ENCODE measurements around the gene FRY.

FRY gene

DNA sequence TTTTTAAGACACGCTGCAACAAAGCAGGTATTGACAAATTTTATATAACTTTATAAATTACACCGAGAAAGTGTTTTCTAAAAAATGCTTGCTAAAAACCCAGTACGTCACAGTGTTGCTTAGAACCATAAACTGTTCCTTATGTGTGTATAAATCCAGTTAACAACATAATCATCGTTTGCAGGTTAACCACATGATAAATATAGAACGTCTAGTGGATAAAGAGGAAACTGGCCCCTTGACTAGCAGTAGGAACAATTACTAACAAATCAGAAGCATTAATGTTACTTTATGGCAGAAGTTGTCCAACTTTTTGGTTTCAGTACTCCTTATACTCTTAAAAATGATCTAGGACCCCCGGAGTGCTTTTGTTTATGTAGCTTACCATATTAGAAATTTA lies 284.9 kb downstream of the FRY start:
- H3K4me2 ChIP-seq (ENCODE audit: low read length) = peak overlapping the region; percentile 86
- no peaks in the 10 kb centered on the region for H3K9me3 ChIP-seq (ENCODE audit: insufficient read depth, low read length)
- H3K4me1 ChIP-seq (ENCODE audit: low read length) = peaks cover 22% of the 10 kb centered on the region
- peak overlapping the region; percentile 74; the same call in 1 of the 2 replicates for H2AFZ ChIP-seq (ENCODE audit: low read depth, low read length)
- no peak for TF ChIP-seq EZH2phosphoT487 (IDR thresholded peaks at IDR 0.05; ENCODE audit: low read depth)
- TF ChIP-seq, protein P1, sequence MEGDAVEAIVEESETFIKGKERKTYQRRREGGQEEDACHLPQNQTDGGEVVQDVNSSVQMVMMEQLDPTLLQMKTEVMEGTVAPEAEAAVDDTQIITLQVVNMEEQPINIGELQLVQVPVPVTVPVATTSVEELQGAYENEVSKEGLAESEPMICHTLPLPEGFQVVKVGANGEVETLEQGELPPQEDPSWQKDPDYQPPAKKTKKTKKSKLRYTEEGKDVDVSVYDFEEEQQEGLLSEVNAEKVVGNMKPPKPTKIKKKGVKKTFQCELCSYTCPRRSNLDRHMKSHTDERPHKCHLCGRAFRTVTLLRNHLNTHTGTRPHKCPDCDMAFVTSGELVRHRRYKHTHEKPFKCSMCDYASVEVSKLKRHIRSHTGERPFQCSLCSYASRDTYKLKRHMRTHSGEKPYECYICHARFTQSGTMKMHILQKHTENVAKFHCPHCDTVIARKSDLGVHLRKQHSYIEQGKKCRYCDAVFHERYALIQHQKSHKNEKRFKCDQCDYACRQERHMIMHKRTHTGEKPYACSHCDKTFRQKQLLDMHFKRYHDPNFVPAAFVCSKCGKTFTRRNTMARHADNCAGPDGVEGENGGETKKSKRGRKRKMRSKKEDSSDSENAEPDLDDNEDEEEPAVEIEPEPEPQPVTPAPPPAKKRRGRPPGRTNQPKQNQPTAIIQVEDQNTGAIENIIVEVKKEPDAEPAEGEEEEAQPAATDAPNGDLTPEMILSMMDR (IDR thresholded peaks at IDR 0.05; ENCODE audit: low read depth, low read length) = no peak
- H3K36me3 ChIP-seq (replicated peaks; ENCODE audit: low read depth, low read length) = peaks cover 26% of the 10 kb centered on the region
- peak overlapping the region; percentile 79 for H3K4me3 ChIP-seq (ENCODE audit: low read length)
- no peaks in the 10 kb centered on the region for H3K27me3 ChIP-seq (ENCODE audit: low read depth, low read length)
- H4K20me1 ChIP-seq (ENCODE audit: insufficient read depth, low read length) = no peaks in the 10 kb centered on the region
- peak overlapping the region; percentile 88 for H3K9ac ChIP-seq (ENCODE audit: low read length)
- H3K27ac ChIP-seq (ENCODE audit: low read length) = peak overlapping the region; percentile 89
- H3K79me2 ChIP-seq (ENCODE audit: low read length) = peaks cover 9% of the 10 kb centered on the region

DNA sequence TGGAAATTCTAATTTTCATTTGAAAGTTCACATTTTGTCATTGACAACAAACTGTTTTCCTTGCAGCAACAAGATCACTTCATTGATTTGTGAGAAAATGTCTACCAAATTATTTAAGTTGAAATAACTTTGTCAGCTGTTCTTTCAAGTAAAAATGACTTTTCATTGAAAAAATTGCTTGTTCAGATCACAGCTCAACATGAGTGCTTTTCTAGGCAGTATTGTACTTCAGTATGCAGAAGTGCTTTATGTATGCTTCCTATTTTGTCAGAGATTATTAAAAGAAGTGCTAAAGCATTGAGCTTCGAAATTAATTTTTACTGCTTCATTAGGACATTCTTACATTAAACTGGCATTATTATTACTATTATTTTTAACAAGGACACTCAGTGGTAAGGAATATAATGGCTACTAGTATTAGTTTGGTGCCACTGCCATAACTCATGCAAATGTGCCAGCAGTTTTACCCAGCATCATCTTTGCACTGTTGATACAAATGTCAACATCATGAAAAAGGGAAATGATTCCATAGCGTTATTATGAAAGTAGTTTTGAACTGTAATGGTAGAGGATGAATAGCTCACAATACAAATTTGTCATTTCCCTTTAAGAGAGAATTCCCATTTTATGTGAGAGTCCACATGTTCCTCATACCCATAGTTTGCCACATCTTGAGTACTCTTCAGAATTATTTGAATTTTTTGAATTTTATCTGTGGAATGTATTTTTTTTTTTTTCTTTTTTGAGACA lies 286.3 kb downstream of the FRY start:
- no peak overlapping the region for H2AFZ ChIP-seq (ENCODE audit: low read depth, low read length)
- H3K4me3 ChIP-seq (ENCODE audit: low read length) = no peak overlapping the region
- no peak overlapping the region for H3K27ac ChIP-seq (ENCODE audit: low read length)

DNA sequence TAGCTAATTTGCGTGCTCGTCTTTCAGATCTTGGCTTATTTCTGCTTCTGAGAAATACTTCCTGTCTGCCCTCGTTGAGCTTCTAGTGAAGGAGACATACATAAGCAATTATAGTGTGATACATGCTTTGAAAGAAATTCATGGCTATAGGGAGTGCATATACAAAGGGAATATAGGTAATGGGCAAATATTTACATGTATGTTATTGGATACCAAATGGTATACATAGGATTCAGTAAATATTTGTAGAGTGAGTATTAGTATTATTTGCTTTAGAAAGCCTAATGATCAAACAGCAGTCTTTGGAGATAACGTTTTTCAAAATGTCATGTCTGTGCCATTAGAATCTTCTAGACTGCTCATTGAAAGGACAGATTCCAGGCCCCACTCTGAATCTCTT lies 289.0 kb downstream of the FRY start:
- no peak overlapping the region for H2AFZ ChIP-seq (ENCODE audit: low read depth, low read length)
- H3K79me2 ChIP-seq (ENCODE audit: low read length) = peaks cover 9% of the 10 kb centered on the region
- H3K4me1 ChIP-seq (ENCODE audit: low read length) = peaks cover 14% of the 10 kb centered on the region
- H3K9ac ChIP-seq (ENCODE audit: low read length) = no peak overlapping the region
- no peak overlapping the region for H3K4me2 ChIP-seq (ENCODE audit: low read length)
- no peaks in the 10 kb centered on the region for H3K9me3 ChIP-seq (ENCODE audit: insufficient read depth, low read length)
- no peak for TF ChIP-seq EZH2phosphoT487 (IDR thresholded peaks at IDR 0.05; ENCODE audit: low read depth)
- TF ChIP-seq, protein P1 (IDR thresholded peaks at IDR 0.05; ENCODE audit: low read depth, low read length) = no peak
- no peak overlapping the region for H3K27ac ChIP-seq (ENCODE audit: low read length)
- no peaks in the 10 kb centered on the region for H3K27me3 ChIP-seq (ENCODE audit: low read depth, low read length)
- no peak overlapping the region for H3K4me3 ChIP-seq (ENCODE audit: low read length)
- peaks cover 46% of the 10 kb centered on the region for H3K36me3 ChIP-seq (replicated peaks; ENCODE audit: low read depth, low read length)
- no peaks in the 10 kb centered on the region for H4K20me1 ChIP-seq (ENCODE audit: insufficient read depth, low read length)

More for the DNA sequence above, 286.3 kb downstream of the FRY start:
- no peak for TF ChIP-seq EZH2phosphoT487 (IDR thresholded peaks at IDR 0.05; ENCODE audit: low read depth)
- TF ChIP-seq, protein P1 (IDR thresholded peaks at IDR 0.05; ENCODE audit: low read depth, low read length) = no peak
- Histone ChIP-seq H3K9me3 (ENCODE audit: insufficient read depth, low read length) (no peaks in the 10 kb centered on the region), H3K27me3 (ENCODE audit: low read depth, low read length) (no peaks in the 10 kb centered on the region), H4K20me1 (ENCODE audit: insufficient read depth, low read length) (no peaks in the 10 kb centered on the region), H3K4me2 (ENCODE audit: low read length) (no peak overlapping the region), H3K36me3 (replicated peaks; ENCODE audit: low read depth, low read length) (peaks cover 33% of the 10 kb centered on the region), H3K9ac (ENCODE audit: low read length) (no peak overlapping the region), H3K79me2 (ENCODE audit: low read length) (peaks cover 9% of the 10 kb centered on the region), H3K4me1 (ENCODE audit: low read length) (peaks cover 22% of the 10 kb centered on the region)

DNA sequence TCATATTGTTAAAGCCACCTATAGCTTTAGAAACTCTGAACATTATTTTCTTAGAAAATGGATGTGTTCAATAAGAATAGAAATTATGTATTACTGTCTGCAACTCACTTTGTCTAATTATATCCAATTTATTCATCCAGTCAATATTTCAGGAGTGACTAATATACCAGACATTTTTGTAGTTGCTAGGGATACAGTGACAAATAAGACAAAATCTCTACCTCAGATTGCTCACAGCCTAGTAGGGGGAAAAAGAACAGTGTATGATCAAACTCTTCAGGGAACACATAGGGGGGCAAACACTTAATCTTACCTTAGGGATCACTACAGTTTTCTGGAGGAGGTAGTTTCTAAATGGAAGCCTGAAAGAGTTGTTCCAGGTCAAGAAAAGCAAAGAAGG lies 292.3 kb downstream of the FRY start:
- Histone ChIP-seq H3K4me3 (ENCODE audit: low read length) (no peak overlapping the region), H3K27me3 (ENCODE audit: low read depth, low read length) (no peaks in the 10 kb centered on the region), H4K20me1 (ENCODE audit: insufficient read depth, low read length) (no peaks in the 10 kb centered on the region), H3K9me3 (ENCODE audit: insufficient read depth, low read length) (no peaks in the 10 kb centered on the region), H2AFZ (ENCODE audit: low read depth, low read length) (no peak overlapping the region), H3K79me2 (ENCODE audit: low read length) (no peaks in the 10 kb centered on the region), H3K36me3 (replicated peaks; ENCODE audit: low read depth, low read length) (peaks cover 52% of the 10 kb centered on the region), H3K4me1 (ENCODE audit: low read length) (no peaks in the 10 kb centered on the region), H3K27ac (ENCODE audit: low read length) (no peak overlapping the region), H3K4me2 (ENCODE audit: low read length) (no peak overlapping the region), H3K9ac (ENCODE audit: low read length) (no peak overlapping the region)
- TF ChIP-seq, protein P1 (IDR thresholded peaks at IDR 0.05; ENCODE audit: low read depth, low read length) = no peak
- no peak for TF ChIP-seq EZH2phosphoT487 (IDR thresholded peaks at IDR 0.05; ENCODE audit: low read depth)
